GM21381 (cell line): ENCODE data around the gene KMT2B.

ENCODE experiments used
- ATAC-seq: cut with Tn5 transposase; IDR thresholded peaks from one replicate; pipeline ENCODE4 v1.9.1; 2021; ENCODE audit warnings: mild to moderate bottlenecking, moderate library complexity; ENCODE audit not compliant: unreplicated experiment

KMT2B gene

GRCh38 chr19:35776102-35776788 is 58.4 kb downstream of the KMT2B start:
- no peak for ATAC-seq

GRCh38 chr19:35777086-35777841 is 59.5 kb downstream of the KMT2B start:
- ATAC-seq: no peak

- ATAC-seq: no peak
Observed at GRCh38 chr19:35777961-35778360, 60.2 kb downstream of the KMT2B start.

GRCh38 chr19:35779033-35779432 is 61.2 kb downstream of the KMT2B start:
- ATAC-seq: no peak

GRCh38 chr19:35780058-35780457 is 62.3 kb downstream of the KMT2B start:
- ATAC-seq: no peak

GRCh38 chr19:35780717-35781116 is 62.9 kb downstream of the KMT2B start:
- no peak for ATAC-seq

- ATAC-seq: no peak
Observed at GRCh38 chr19:35781650-35782049, 63.8 kb downstream of the KMT2B start.

- ATAC-seq: no peak
Observed at GRCh38 chr19:35782589-35782988, 64.8 kb downstream of the KMT2B start.

GRCh38 chr19:35783469-35784434 is 65.9 kb downstream of the KMT2B start:
- ATAC-seq: no peak

- no peak for ATAC-seq
Observed at GRCh38 chr19:35784503-35785338, 66.9 kb downstream of the KMT2B start.

GRCh38 chr19:35785339-35785627 is 67.5 kb downstream of the KMT2B start:
- ATAC-seq: no peak

GRCh38 chr19:35786299-35787160 is 68.7 kb downstream of the KMT2B start:
- no peak for ATAC-seq

- ATAC-seq: no peak
Observed at GRCh38 chr19:35787227-35787799, 69.5 kb downstream of the KMT2B start.
